Common myeloid progenitor, CD34-positive (primary cell): ENCODE measurements around the gene BGLAP.

ENCODE experiments used
- CTCF ChIA-PET: fragments of 350-600 bp; sonication (Branson Sonifier 250); formaldehyde crosslinking; loops from one replicate; lab custom pipeline; 2021; ENCODE audit warnings: antibody characterized with exemption; lab: Charles Lee
- POLR2A ChIA-PET: fragments of 350-600 bp; sonication (Branson Sonifier 250); formaldehyde crosslinking; loops from one replicate; lab custom pipeline; 2021; ENCODE audit warnings: antibody characterized with exemption; lab: Charles Lee
- DNase-seq, 3 donors: peaks; one replicate each; pipeline versions ENCODE4 v3.0.0 to v3.0.0-alpha.2; 2013
- H3K27ac ChIP-seq, 2 experiments: 1 replicate in 1 of 2; 2 replicates in 1 of 2; pipeline ENCODE4 v1.7.0; 2013; ENCODE audit warnings: inconsistent platforms in 2 of 2, low read length in 2 of 2, mild to moderate bottlenecking in 2 of 2, low read depth in 1 of 2, moderate library complexity in 1 of 2; ENCODE audit not compliant: severe bottlenecking in 2 of 2, insufficient read depth in 1 of 2, poor library complexity in 1 of 2
- H3K27me3 ChIP-seq, 5 experiments: replicated peaks in 2 of 5; 1 replicate in 3 of 5; 2 replicates in 2 of 5; pipeline versions ENCODE4 v1.6.1 to v1.7.0; 2013; ENCODE audit warnings: low read length in 4 of 5, mild to moderate bottlenecking in 2 of 5, moderate library complexity in 2 of 5, inconsistent platforms in 1 of 5; ENCODE audit not compliant: insufficient read depth in 5 of 5, control insufficient read depth in 4 of 5
- H3K36me3 ChIP-seq, 4 experiments: 1 replicate in 2 of 4; 2 replicates in 2 of 4; pipeline versions ENCODE4 v1.6.1 to v1.7.0; 2013; ENCODE audit warnings: low read length in 3 of 4, control low read depth in 1 of 4, mild to moderate bottlenecking in 1 of 4; ENCODE audit not compliant: control insufficient read depth in 4 of 4, insufficient read depth in 4 of 4
- H3K4me1 ChIP-seq, 4 experiments: 1 replicate in 3 of 4; 2 replicates in 1 of 4; pipeline versions ENCODE4 v1.6.1 to v1.7.1; 2013; ENCODE audit warnings: low read length in 3 of 4, mild to moderate bottlenecking in 3 of 4, control low read depth in 1 of 4, inconsistent platforms in 1 of 4, moderate library complexity in 1 of 4; ENCODE audit not compliant: control insufficient read depth in 4 of 4, insufficient read depth in 4 of 4; ENCODE audit errors: control extremely low read depth in 1 of 4
- H3K4me3 ChIP-seq, 7 experiments: 1 replicate in 4 of 7; 2 replicates in 3 of 7; pipeline versions ENCODE4 v1.5.1 to v1.7.0; 2013; ENCODE audit warnings: mild to moderate bottlenecking in 7 of 7, low read length in 6 of 7, moderate library complexity in 6 of 7, inconsistent platforms in 2 of 7, low read depth in 2 of 7, control low read depth in 1 of 7; ENCODE audit not compliant: insufficient read depth in 4 of 7, control insufficient read depth in 1 of 7; ENCODE audit errors: extremely low read depth in 1 of 7
- H3K9me3 ChIP-seq, 5 experiments: 1 replicate in 4 of 5; 2 replicates in 1 of 5; pipeline versions ENCODE4 v1.6.1 to v1.7.1; 2013; ENCODE audit warnings: low read length in 4 of 5, mild to moderate bottlenecking in 2 of 5, inconsistent platforms in 1 of 5, low read depth in 1 of 5, moderate library complexity in 1 of 5; ENCODE audit not compliant: control insufficient read depth in 4 of 5, insufficient read depth in 2 of 5; ENCODE audit errors: control extremely low read depth in 1 of 5
- WGBS: methylation state at CpG from one replicate; pipeline ENCODE4 v1.1.5; 2013; ENCODE audit not compliant: insufficient coverage; 5-methylcytosine and 5-hydroxymethylcytosine counted together

The BGLAP gene

DNA sequence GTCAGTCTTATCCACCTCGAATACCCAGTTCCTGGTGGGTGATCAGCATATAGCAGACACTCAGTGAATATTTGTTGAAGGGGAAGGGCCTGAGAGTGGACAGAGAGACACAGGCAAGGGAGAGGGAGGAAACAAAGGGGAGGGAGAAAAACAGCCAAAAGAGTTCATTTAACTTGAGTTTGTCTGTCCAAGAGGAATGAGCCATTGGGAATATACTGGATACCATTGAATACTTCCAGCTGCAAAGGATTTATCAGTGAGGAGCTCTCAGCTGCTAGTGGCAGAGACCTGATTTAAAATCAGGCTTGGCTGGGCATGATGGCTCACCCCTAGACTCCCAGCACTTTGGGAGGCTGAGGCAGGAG is 11.5 kb upstream of the BGLAP start:
- CTCF ChIA-PET: interaction anchor here (0.6 to 16.8 kb wide), 8 partner anchors 20 to 135 kb away, joined by 3 to 399 read pairs (median 4); partner anchors contain the start of genes SEMA4A, SMG5 and TMEM79
- no CpG with 5 or more reads among the region's 1 CpG for WGBS
- H3K36me3 ChIP-seq: peaks cover 4 to 48% (median 32%) of the 10 kb centered on the region in 4 experiments
- H3K27ac ChIP-seq: no peak overlapping the region
- H3K4me3 ChIP-seq: no peak overlapping the region
- H3K9me3 ChIP-seq: no peaks in the 10 kb centered on the region
- peaks cover 0 to 18% (median 12%) of the 10 kb centered on the region in 4 experiments for H3K4me1 ChIP-seq
- no peak for DNase-seq
- no peaks in the 10 kb centered on the region for H3K27me3 ChIP-seq
- POLR2A ChIA-PET: interaction anchor here (0.5 kb wide), 1 partner anchor 85 kb away, joined by 3 read pairs; no protein-coding TSS in a partner anchor

DNA sequence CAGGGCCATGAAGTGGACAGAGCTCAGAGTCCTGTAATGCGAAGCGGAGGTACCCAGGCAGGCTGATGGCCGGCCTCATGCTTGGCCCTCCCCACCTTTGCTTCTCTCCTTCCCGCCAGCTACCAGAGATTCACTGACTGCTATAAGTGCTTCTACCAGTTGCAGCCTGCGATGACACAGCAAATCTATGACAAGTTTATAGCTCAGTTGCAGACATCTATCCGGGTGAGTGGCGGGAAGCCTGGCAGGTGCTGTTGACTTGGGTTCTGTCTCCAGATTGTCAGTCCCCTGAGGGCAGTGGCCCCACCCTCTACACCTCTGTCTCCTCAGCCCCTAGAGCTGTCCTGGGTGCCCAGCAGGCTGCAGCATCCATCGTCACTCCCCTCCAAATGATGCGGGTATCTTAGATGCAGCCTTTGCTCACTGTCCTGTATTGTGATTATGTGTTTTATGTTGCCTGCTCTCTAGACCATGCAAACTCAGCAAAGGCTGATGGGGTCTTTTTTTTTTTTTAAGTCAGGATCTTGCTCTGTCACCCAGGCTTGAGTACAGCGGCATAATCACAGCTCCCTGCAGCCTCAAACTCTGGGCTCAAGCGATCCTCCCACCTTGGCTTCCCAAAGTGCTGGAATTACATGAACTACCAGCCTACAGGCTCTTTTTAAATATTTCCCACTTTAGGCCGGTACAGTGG is 9.6 kb upstream of the BGLAP start:
- H3K4me1 ChIP-seq: peaks cover 0 to 13% (median 9%) of the 10 kb centered on the region in 4 experiments
- ChIA-PET CTCF (interaction anchor here (0.6 to 16.8 kb wide), 5 partner anchors 9 to 140 kb away, joined by 3 to 399 read pairs (median 3); partner anchors contain the start of gene SEMA4A), POLR2A (no interaction called here)
- peak; percentile 25 to 73 (median 63) for DNase-seq
- H3K27ac ChIP-seq: no peak overlapping the region
- H3K27me3 ChIP-seq: no peaks in the 10 kb centered on the region
- WGBS: 67% methylated on average over 10 of the region's 12 CpGs
- no peak overlapping the region for H3K4me3 ChIP-seq
- no peaks in the 10 kb centered on the region for H3K9me3 ChIP-seq
- H3K36me3 ChIP-seq: peaks cover 4 to 55% (median 42%) of the 10 kb centered on the region in 4 experiments

DNA sequence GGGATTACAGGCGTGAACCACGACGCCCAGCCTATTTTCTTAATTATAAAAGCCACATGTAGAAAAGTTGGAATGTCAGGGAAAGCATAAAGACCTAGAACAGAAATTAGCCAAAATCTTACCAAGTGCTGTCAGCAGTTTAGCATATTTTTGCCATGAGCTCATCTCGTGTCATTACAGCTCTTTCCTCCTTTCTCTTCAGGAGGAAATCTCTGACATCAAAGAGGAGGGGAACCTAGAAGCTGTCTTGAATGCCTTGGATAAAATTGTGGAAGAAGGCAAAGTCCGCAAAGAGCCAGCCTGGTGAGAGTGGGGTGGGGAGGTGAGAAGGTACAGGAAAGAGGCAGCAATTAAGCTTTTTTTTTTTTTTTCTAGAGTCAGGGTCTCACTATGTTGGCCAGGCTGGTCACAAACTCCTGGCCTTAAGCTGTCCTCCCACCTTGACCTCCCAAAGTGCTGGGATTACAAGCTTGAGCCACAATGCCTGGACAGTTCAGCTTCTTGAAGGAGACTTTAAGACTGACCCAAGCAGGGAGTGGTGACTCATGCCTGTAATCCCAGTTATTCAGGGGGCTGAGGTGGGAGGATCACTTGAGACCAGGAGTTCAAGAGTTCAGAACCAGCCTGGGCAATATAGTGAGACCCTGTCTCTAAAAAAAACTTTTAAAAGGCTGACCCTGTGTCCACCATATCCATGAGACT is 8.4 kb upstream of the BGLAP start:
- POLR2A ChIA-PET: interaction anchor here (0.6 kb wide), 2 partner anchors 17 to 1971 kb away, joined by 3 to 4 read pairs; no protein-coding TSS in a partner anchor
- peaks cover 3 to 60% (median 45%) of the 10 kb centered on the region in 4 experiments for H3K36me3 ChIP-seq
- H3K4me1 ChIP-seq: peaks cover 0 to 13% (median 9%) of the 10 kb centered on the region in 4 experiments
- H3K27ac ChIP-seq: no peak overlapping the region
- no peak overlapping the region for H3K4me3 ChIP-seq
- H3K9me3 ChIP-seq: no peaks in the 10 kb centered on the region
- DNase-seq: no peak
- WGBS: 96% methylated on average over 4 of the region's 5 CpGs
- no peaks in the 10 kb centered on the region for H3K27me3 ChIP-seq
- CTCF ChIA-PET: interaction anchor here (0.6 to 16.8 kb wide), 4 partner anchors 8 to 142 kb away, joined by 3 to 399 read pairs (median 6); partner anchors contain the start of gene SEMA4A

DNA sequence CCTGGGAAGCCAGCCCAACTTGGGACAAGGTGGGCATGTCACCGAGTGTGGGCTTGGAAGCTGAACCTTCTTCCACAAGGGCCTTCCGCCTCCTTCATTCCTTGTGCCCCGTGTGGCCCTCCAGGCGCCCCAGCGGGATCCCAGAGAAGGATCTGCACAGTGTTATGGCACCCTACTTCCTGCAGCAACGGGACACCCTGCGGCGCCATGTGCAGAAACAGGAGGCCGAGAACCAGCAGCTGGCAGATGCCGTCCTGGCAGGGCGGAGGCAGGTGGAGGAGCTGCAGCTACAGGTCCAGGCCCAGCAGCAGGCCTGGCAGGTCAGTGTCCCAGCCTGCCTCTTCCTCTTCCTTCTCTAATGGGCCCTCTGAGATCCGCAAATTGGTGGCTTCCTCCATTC is 5.8 kb upstream of the BGLAP start:
- DNase-seq: no peak
- 98% methylated on average over 11 of the region's 12 CpGs for WGBS
- Histone ChIP-seq H3K27ac (no peak overlapping the region), H3K36me3 (peaks cover 0 to 62% (median 52%) of the 10 kb centered on the region in 4 experiments), H3K27me3 (no peaks in the 10 kb centered on the region), H3K4me1 (peaks cover 0 to 17% (median 13%) of the 10 kb centered on the region in 4 experiments), H3K9me3 (no peaks in the 10 kb centered on the region), H3K4me3 (no peak overlapping the region)
- ChIA-PET CTCF (interaction anchor here (0.5 kb wide), 1 partner anchor 12 kb away, joined by 3 read pairs; the partner anchor contains the start of gene PAQR6), POLR2A (no interaction called here)

DNA sequence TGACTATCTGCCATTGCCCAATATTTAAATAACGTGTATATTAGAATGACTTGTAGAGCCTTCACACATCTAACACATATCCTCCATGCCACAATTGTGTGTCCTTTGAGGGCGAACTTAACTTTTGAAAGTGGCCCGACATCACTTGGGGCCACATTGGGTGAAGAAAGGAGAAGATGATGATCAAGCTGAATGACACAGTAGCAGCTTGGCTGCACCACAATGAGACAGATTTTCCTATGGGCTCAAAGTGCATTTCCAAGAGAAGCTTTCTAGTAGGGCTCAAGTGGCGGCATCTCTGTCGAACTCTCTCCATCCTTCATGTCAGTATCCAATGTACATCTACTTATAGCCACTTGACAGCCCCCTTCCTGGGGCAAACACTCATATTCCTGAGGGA is 3.7 kb upstream of the BGLAP start:
- CTCF ChIA-PET: interaction anchor here (0.6 to 1.6 kb wide), 8 partner anchors 9 to 93 kb away, joined by 3 to 6 read pairs (median 3); no protein-coding TSS in a partner anchor
- POLR2A ChIA-PET: no interaction called here
- DNase-seq: no peak
- no peak overlapping the region for H3K4me3 ChIP-seq
- no peaks in the 10 kb centered on the region for H3K27me3 ChIP-seq
- 96% methylated on average over 4 of the region's 5 CpGs for WGBS
- H3K36me3 ChIP-seq: peaks cover 0 to 71% (median 55%) of the 10 kb centered on the region in 4 experiments
- no peak overlapping the region for H3K27ac ChIP-seq
- no peaks in the 10 kb centered on the region for H3K9me3 ChIP-seq
- H3K4me1 ChIP-seq: peaks cover 0 to 18% (median 16%) of the 10 kb centered on the region in 4 experiments

DNA sequence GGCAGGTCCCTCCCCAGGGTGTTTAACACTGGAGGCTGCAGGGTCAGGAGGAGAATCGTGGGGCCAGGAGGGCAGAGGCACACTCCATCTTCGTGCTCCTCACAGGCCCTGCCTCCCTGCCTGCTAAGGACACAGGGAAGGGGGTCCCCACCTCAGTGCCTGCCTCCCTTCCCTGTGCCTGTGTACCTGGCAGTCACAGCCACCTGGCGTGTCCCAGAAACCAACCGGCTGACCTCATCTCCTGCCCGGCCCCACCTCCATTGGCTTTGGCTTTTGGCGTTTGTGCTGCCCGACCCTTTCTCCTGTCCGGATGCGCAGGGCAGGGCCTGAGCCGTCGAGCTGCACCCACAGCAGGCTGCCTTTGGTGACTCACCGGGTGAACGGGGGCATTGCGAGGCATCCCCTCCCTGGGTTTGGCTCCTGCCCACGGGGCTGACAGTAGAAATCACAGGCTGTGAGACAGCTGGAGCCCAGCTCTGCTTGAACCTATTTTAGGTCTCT is 623 bp upstream of the BGLAP start:
- H3K9me3 ChIP-seq: no peaks in the 10 kb centered on the region
- H3K36me3 ChIP-seq: peaks cover 0 to 49% (median 38%) of the 10 kb centered on the region in 4 experiments
- peaks cover 0 to 38% (median 36%) of the 10 kb centered on the region in 4 experiments for H3K4me1 ChIP-seq
- H3K4me3 ChIP-seq: no peak overlapping the region
- POLR2A ChIA-PET: interaction anchor here (0.6 to 1.4 kb wide), 2 partner anchors 10 to 13 kb away, joined by 4 read pairs; no protein-coding TSS in a partner anchor
- DNase-seq: peak in 2 of 3 donors; percentile 24 to 40
- no peak overlapping the region for H3K27ac ChIP-seq
- CTCF ChIA-PET: interaction anchor here (1.2 to 1.6 kb wide), 2 partner anchors 16 to 19 kb away, joined by 3 to 4 read pairs; no protein-coding TSS in a partner anchor
- H3K27me3 ChIP-seq: peaks cover 0 to 2% (median 0%) of the 10 kb centered on the region in 5 experiments
- 42% methylated on average over 11 of the region's 15 CpGs for WGBS
